HCT116 (cell line): ENCODE data around the gene AZGP1. TPM values are rescaled to one million over a fixed set of nuclear protein-coding genes. Genes with fewer than 3 reads are reported as not detected.
"Not testable (repeated sequence)": the region's sequence is repeated elsewhere in the genome, so short reads cannot be mapped to it uniquely, and the experiment has no call there.

Experiments
- ATAC-seq: fragments of 200-7000 bp; cut with Tn5 transposase; 2 replicates; pipeline ENCODE4 v1.9.1; 2020; ENCODE audit warnings: mild to moderate bottlenecking, moderate library complexity
- BruUV-seq: library from RNA; stranded (reverse); fragments of 400-500 nt; replicated peaks from 2 replicates; lab custom pipeline; 2021; lab: Mats Ljungman, UMichigan
- CTCF ChIA-PET: fragments of 300-600 bp; sonication (Branson Sonifier 250); formaldehyde crosslinking; loops from one replicate; lab custom pipeline; 2021; ENCODE audit warnings: antibody characterized with exemption; lab: Charles Lee
- POLR2A ChIA-PET: fragments of 300-600, 350-600 bp; sonication (Branson Sonifier 250); formaldehyde crosslinking; loops from one replicate; lab custom pipeline; 2021; ENCODE audit warnings: antibody characterized with exemption; lab: Charles Lee
- RAD21 ChIA-PET, 2 experiments: fragments of 300-600 bp; sonication (Branson Sonifier 250); formaldehyde crosslinking; loops; one replicate each; lab custom pipeline; 2023; ENCODE audit warnings: low total read pairs in 2 of 2; ENCODE audit not compliant: uncharacterized antibody in 2 of 2, unreplicated experiment in 2 of 2, low non-redundant PET in 1 of 2; lab: Charles Lee
- DNase-seq: peaks from one replicate; pipeline ENCODE4 v3.0.0-alpha.2; 2010; ENCODE audit warnings: low read depth, low spot score
- H2AFZ ChIP-seq: fragments of 200-600 bp; shearing (Covaris generic), sonication (generic); 2 replicates; pipeline ENCODE4 v1.6.1; 2017; ENCODE audit warnings: low read depth, mixed run types, mixed read lengths, antibody characterized with exemption, low read length; ENCODE audit not compliant: poor library complexity, severe bottlenecking
- H3K27ac ChIP-seq: 2 replicates; pipeline ENCODE4 v1.5.1; 2012; ENCODE audit warnings: low read depth, low read length
- H3K27me3 ChIP-seq: fragments of 200-600 bp; sonication (generic); 2 replicates; pipeline ENCODE4 v1.6.1; 2016; ENCODE audit warnings: mixed run types, low read length, mixed read lengths; ENCODE audit not compliant: insufficient read depth
- H3K36me3 ChIP-seq, 2 experiments: fragments of 200-500 bp in 1 of 2; fragments of 200-600 bp in 1 of 2; sonication (Bioruptor generic) in 1 of 2; sonication (generic) in 1 of 2; 2 replicates each; pipeline versions ENCODE4 v1.5.1 to v1.6.1; 2014 to 2016; ENCODE audit warnings: low read length in 2 of 2, inconsistent platforms in 1 of 2, mixed read lengths in 1 of 2, mixed run types in 1 of 2; ENCODE audit not compliant: insufficient read depth in 2 of 2, control insufficient read depth in 1 of 2
- H3K4me1 ChIP-seq, 2 experiments: fragments of 200-600 bp in 1 of 2; sonication (generic) in 1 of 2; 2 replicates each; pipeline versions ENCODE4 v1.5.1 to v1.6.1; 2012 to 2017; ENCODE audit warnings: low read length in 2 of 2, inconsistent platforms in 1 of 2, mild to moderate bottlenecking in 1 of 2, mixed read lengths in 1 of 2, mixed run types in 1 of 2, moderate library complexity in 1 of 2; ENCODE audit not compliant: insufficient read depth in 2 of 2, control insufficient read depth in 1 of 2
- H3K4me2 ChIP-seq: fragments of 200-600 bp; sonication (generic); 2 replicates; pipeline ENCODE4 v1.6.1; 2017; ENCODE audit warnings: mixed run types, low read length, mixed read lengths
- H3K4me3 ChIP-seq, 2 experiments: fragments of 200-600 bp in 1 of 2; sonication (generic) in 1 of 2; replicated peaks in 1 of 2; 2 replicates each; pipeline ENCODE4 v1.5.1; 2011 to 2016; ENCODE audit warnings: low read length in 2 of 2, control low read depth in 1 of 2, low read depth in 1 of 2, mild to moderate bottlenecking in 1 of 2, mixed read lengths in 1 of 2, mixed run types in 1 of 2
- H3K79me2 ChIP-seq: fragments of 200-600 bp; sonication (generic); 2 replicates; pipeline ENCODE4 v1.6.1; 2017; ENCODE audit warnings: mild to moderate bottlenecking, mixed run types, low read length, moderate library complexity, mixed read lengths; ENCODE audit not compliant: insufficient read depth
- H3K9ac ChIP-seq: fragments of 200-600 bp; sonication (generic); 2 replicates; pipeline ENCODE4 v1.6.1; 2016; ENCODE audit warnings: low read length, mixed read lengths
- H3K9me2 ChIP-seq: fragments of 200-600 bp; sonication (generic), shearing (Covaris generic); 2 replicates; pipeline ENCODE4 v1.6.1; 2017; ENCODE audit warnings: mixed run types, mild to moderate bottlenecking, moderate library complexity; ENCODE audit not compliant: insufficient read depth
- H3K9me3 ChIP-seq, 2 experiments: fragments of 200-500 bp in 1 of 2; fragments of 200-600 bp in 1 of 2; sonication (Bioruptor generic) in 1 of 2; sonication (generic) in 1 of 2; 2 replicates each; pipeline ENCODE4 v1.6.1; 2014 to 2017; ENCODE audit warnings: low read length in 2 of 2, mixed read lengths in 2 of 2, inconsistent platforms in 1 of 2, low read depth in 1 of 2, mild to moderate bottlenecking in 1 of 2, mixed run types in 1 of 2, moderate library complexity in 1 of 2; ENCODE audit not compliant: control insufficient read depth in 1 of 2, insufficient read depth in 1 of 2
- H4K20me1 ChIP-seq: fragments of 200-600 bp; sonication (generic), shearing (Covaris generic); 2 replicates; pipeline ENCODE4 v1.6.1; 2017; ENCODE audit warnings: mixed run types, mild to moderate bottlenecking, moderate library complexity; ENCODE audit not compliant: insufficient read depth
- FOSL1 ChIP-seq: IDR thresholded peaks from 2 replicates; pipeline ENCODE4 v1.6.1; 2012; ENCODE audit warnings: low read depth
- JUND ChIP-seq: IDR thresholded peaks from 2 replicates; pipeline ENCODE4 v1.6.1; 2012
- SIN3A ChIP-seq: IDR thresholded peaks from 2 replicates; pipeline ENCODE4 v1.6.1; 2012; ENCODE audit warnings: low read depth
- intact Hi-C: fragments of 100-400 bp; cut with micrococcal nuclease; formaldehyde crosslinking; loops from 2 replicates; pipeline ENCODE4 v1.10.0; 2022
- total RNA-seq: library from RNA; stranded (reverse); gene quantifications from one replicate; pipeline ENCODE4 v1.2.1, GENCODE V29; 2021; ENCODE audit not compliant: unreplicated experiment

AZGP1 gene
- total RNA-seq, 1 experiment from 2014 or later: 1.1 TPM

DNA sequence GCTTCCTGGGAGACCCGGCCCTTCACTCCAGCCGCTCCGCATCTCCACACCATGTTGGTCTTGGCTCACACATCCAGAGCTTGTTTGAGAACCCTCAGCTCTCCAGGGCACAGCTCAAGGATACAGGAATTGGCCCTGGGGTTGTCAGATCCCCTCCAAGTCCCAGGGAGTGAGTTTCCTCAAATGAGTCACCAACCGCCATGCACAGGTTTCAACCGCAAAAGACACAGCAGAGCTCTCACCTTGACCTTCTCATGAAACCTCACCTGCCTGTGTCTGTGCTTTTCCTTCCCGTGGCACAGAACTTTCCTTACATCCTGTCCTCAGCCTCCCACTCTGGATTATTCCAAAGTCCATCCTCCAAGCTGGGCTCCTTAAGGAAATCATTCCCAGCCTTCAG is 20.6 kb downstream of the AZGP1 start:
- ATAC-seq: 0 out of 2 replicates have a peak, but pooled peaks have one; percentile 54
- RAD21 ChIA-PET: interaction anchor here in 1 of 2 experiments (0.7 kb wide), 1 partner anchor 26 kb away, joined by 3 read pairs; the partner anchor contains the start of gene GJC3
- peak overlapping the region; percentile 33 for H3K4me2 ChIP-seq
- H3K36me3 ChIP-seq: no peaks in the 10 kb centered on the region
- no peaks in the 10 kb centered on the region for H3K9me3 ChIP-seq
- intact Hi-C loops: no loop called here
- H2AFZ ChIP-seq: no peak overlapping the region
- no TSS peak for BruUV-seq
- no peaks in the 10 kb centered on the region for H3K9me2 ChIP-seq
- no peaks in the 10 kb centered on the region for H3K79me2 ChIP-seq
- no peaks in the 10 kb centered on the region for H3K27me3 ChIP-seq
- peaks cover 0 to 14% of the 10 kb centered on the region in 2 experiments; a peak in 2 of 4 replicates for H3K4me1 ChIP-seq
- no peak overlapping the region for H3K4me3 ChIP-seq
- H3K9ac ChIP-seq: no peak overlapping the region
- peak; percentile 43 for TF ChIP-seq FOSL1
- TF ChIP-seq JUND: peak; percentile 52
- no peak for TF ChIP-seq SIN3A
- CTCF ChIA-PET: interaction anchor here (1.0 kb wide), 1 partner anchor 25 kb away, joined by 5 read pairs; no protein-coding TSS in a partner anchor
- POLR2A ChIA-PET: interaction anchor here (1.0 kb wide), 1 partner anchor 36 kb away, joined by 3 read pairs; the partner anchor contains the start of gene TRIM4
- no peak overlapping the region for H3K27ac ChIP-seq
- peak; percentile 21 for DNase-seq
- H4K20me1 ChIP-seq: no peaks in the 10 kb centered on the region

DNA sequence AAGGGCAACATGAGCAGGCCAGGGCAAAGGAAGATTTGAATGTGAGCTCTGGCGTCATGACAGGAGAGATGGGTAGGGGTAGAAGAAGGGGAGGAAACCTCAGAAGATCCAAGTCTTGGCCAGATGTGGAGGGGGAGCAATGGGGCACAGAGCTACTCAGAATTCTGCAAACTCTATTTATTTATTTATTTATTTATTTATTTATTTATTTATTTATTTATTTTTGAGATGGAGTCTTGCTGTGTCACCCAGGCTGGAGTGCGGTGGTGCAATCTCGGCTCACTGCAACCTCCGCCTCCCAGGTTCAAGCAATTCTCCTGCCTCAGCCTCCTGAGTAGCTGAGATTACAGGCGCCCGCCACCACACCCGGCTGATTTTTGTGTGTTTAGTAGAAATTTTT is 21.2 kb downstream of the AZGP1 start:
- RAD21 ChIA-PET, H3K9ac ChIP-seq, H3K27me3 ChIP-seq, DNase-seq, H3K9me3 ChIP-seq, H2AFZ ChIP-seq, CTCF ChIA-PET, H3K79me2 ChIP-seq, H4K20me1 ChIP-seq, ATAC-seq, H3K4me2 ChIP-seq, H3K36me3 ChIP-seq, BruUV-seq, H3K27ac ChIP-seq, H3K4me3 ChIP-seq, POLR2A ChIA-PET, intact Hi-C loops, H3K9me2 ChIP-seq: not testable (repeated sequence)
- peaks cover 0 to 14% of the 10 kb centered on the region in 2 experiments; a peak in 2 of 4 replicates for H3K4me1 ChIP-seq
